Smooth muscle cell (in vitro differentiated cells): ENCODE results near the gene GPX4. TPM values are rescaled to one million over a fixed set of nuclear protein-coding genes. Genes with fewer than 3 reads are reported as not detected.

ENCODE experiments used
- DNase-seq: peaks from one replicate; lab custom pipeline; 2025; ENCODE audit not compliant: unreplicated experiment; lab: John Stamatoyannopoulos, UW
- H2AFZ ChIP-seq: fragments of 200-600 bp; sonication (generic); 2 replicates; pipeline ENCODE4 v1.6.0; 2016; ENCODE audit warnings: antibody characterized with exemption, low read depth, mild to moderate bottlenecking
- H3F3A ChIP-seq: fragments of 200-600 bp; sonication (generic); 2 replicates; pipeline ENCODE4 v1.6.0; 2017; ENCODE audit warnings: antibody characterized with exemption, low read depth
- H3K27ac ChIP-seq: fragments of 200-600 bp; sonication (generic); 2 replicates; pipeline ENCODE4 v1.5.1; 2016; ENCODE audit warnings: low read depth, mild to moderate bottlenecking
- H3K27me3 ChIP-seq: fragments of 200-600 bp; sonication (generic); 2 replicates; pipeline ENCODE4 v1.6.1; 2016; ENCODE audit warnings: low read depth, mild to moderate bottlenecking
- H3K36me3 ChIP-seq: fragments of 200-600 bp; sonication (generic); 2 replicates; pipeline ENCODE4 v1.5.1; 2016; ENCODE audit warnings: low read depth
- H3K4me1 ChIP-seq: fragments of 200-600 bp; sonication (generic); 2 replicates; pipeline ENCODE4 v1.5.1; 2016; ENCODE audit warnings: low read depth
- H3K4me2 ChIP-seq: fragments of 200-600 bp; sonication (generic); 2 replicates; pipeline ENCODE4 v1.6.0; 2016; ENCODE audit warnings: mild to moderate bottlenecking
- H3K4me3 ChIP-seq: fragments of 200-600 bp; sonication (generic); 2 replicates; pipeline ENCODE4 v1.5.1; 2016; ENCODE audit warnings: mild to moderate bottlenecking
- H3K79me2 ChIP-seq: fragments of 200-600 bp; sonication (generic); 2 replicates; pipeline ENCODE4 v1.6.0; 2016; ENCODE audit warnings: low read depth, mild to moderate bottlenecking
- H3K9ac ChIP-seq: fragments of 200-600 bp; sonication (generic); 2 replicates; pipeline ENCODE4 v1.6.0; 2016; ENCODE audit warnings: low read depth
- H3K9me3 ChIP-seq: fragments of 200-600 bp; sonication (generic); replicated peaks from 2 replicates; pipeline ENCODE4 v1.5.1; 2016; ENCODE audit warnings: low read depth
- H4K20me1 ChIP-seq: fragments of 200-600 bp; sonication (generic); 2 replicates; pipeline ENCODE4 v1.6.0; 2016; ENCODE audit warnings: low read depth
- CTCF ChIP-seq: fragments of 200-600 bp; sonication (generic); IDR thresholded peaks from 2 replicates; pipeline ENCODE4 v1.5.1; 2017; ENCODE audit warnings: borderline replicate concordance, mild to moderate bottlenecking, antibody characterized with exemption; ENCODE audit not compliant: insufficient read depth, poor library complexity, severe bottlenecking
- WGBS: methylation state at CpG from one replicate; pipeline ENCODE4 v1.1.7; 2016; ENCODE audit warnings: low lambda C conversion rate; 5-methylcytosine and 5-hydroxymethylcytosine counted together
- polyA plus RNA-seq: library from polyadenylated mRNA; unstranded; fragments of >200 nt; fragmentation: Nextera tagmentation; extraction: Ambion mirVana; gene quantifications from 2 replicates; pipeline ENCODE4 v1.2.1, GENCODE V29; 2016
- total RNA-seq: library from RNA; depleted of rRNA; stranded (reverse); fragments of >200 nt; gene quantifications from 2 replicates; pipeline ENCODE4 v1.2.3, GENCODE V29; 2014

The GPX4 gene
- total and polyA plus RNA-seq, 2 experiments from 2014 or later = 325 to 450 TPM

GRCh38 chr19:1131718-1132551, 28.1 kb downstream of the GPX4 start:
- Histone ChIP-seq H2AFZ (no peak overlapping the region), H3K27me3 (no peaks in the 10 kb centered on the region), H3K79me2 (peaks cover 46% of the 10 kb centered on the region)

GRCh38 chr19:1132552-1133383, 29.0 kb downstream of the GPX4 start:
- H3K79me2 ChIP-seq = peaks cover 39% of the 10 kb centered on the region
- H3F3A ChIP-seq = peaks cover 5% of the 10 kb centered on the region
- H3K9me3 ChIP-seq = no peaks in the 10 kb centered on the region
- DNase-seq = no peak
- TF ChIP-seq CTCF = no peak
- H2AFZ ChIP-seq = no peak overlapping the region
- no peaks in the 10 kb centered on the region for H3K36me3 ChIP-seq
- peaks cover 10% of the 10 kb centered on the region for H3K4me1 ChIP-seq
- WGBS = 82% methylated on average over 41 of the region's 48 CpGs
- no peaks in the 10 kb centered on the region for H3K27me3 ChIP-seq
- H3K4me3 ChIP-seq = peak overlapping the region; percentile 70
- H3K27ac ChIP-seq = peak overlapping the region; percentile 93
- peak overlapping the region; percentile 51 for H3K9ac ChIP-seq
- peak overlapping the region; percentile 97 for H3K4me2 ChIP-seq
- H4K20me1 ChIP-seq = peaks cover 43% of the 10 kb centered on the region

More at GRCh38 chr19:1131718-1132551, 28.1 kb downstream of the GPX4 start:
- WGBS = 15% methylated on average over 59 of the region's 64 CpGs
- peaks cover 10% of the 10 kb centered on the region for H3K4me1 ChIP-seq
- H3K4me3 ChIP-seq = peak overlapping the region; percentile 70
- H3K9ac ChIP-seq = peak overlapping the region; percentile 91
- peak overlapping the region; percentile 97 for H3K4me2 ChIP-seq
- no peaks in the 10 kb centered on the region for H3K36me3 ChIP-seq
- TF ChIP-seq CTCF = peak; percentile 20
- H4K20me1 ChIP-seq = peaks cover 50% of the 10 kb centered on the region
- DNase-seq = peak; percentile 47
- peak overlapping the region; percentile 93 for H3K27ac ChIP-seq
- no peaks in the 10 kb centered on the region for H3K9me3 ChIP-seq
- H3F3A ChIP-seq = peaks cover 5% of the 10 kb centered on the region

- no peak for TF ChIP-seq CTCF
- peaks cover 5% of the 10 kb centered on the region for H3F3A ChIP-seq
- no peaks in the 10 kb centered on the region for H3K9me3 ChIP-seq
- H4K20me1 ChIP-seq = peaks cover 37% of the 10 kb centered on the region
- no peak overlapping the region for H3K4me2 ChIP-seq
- H3K36me3 ChIP-seq = no peaks in the 10 kb centered on the region
- WGBS = 93% methylated on average over 23 of the region's 25 CpGs
- H3K27me3 ChIP-seq = no peaks in the 10 kb centered on the region
- DNase-seq = no peak
- peaks cover 10% of the 10 kb centered on the region for H3K4me1 ChIP-seq
- H3K79me2 ChIP-seq = peaks cover 32% of the 10 kb centered on the region
- no peak overlapping the region for H3K4me3 ChIP-seq
- peak overlapping the region; percentile 93 for H3K27ac ChIP-seq
- no peak overlapping the region for H2AFZ ChIP-seq
- no peak overlapping the region for H3K9ac ChIP-seq
Measured at GRCh38 chr19:1133471-1133929, 29.7 kb downstream of the GPX4 start.
